Ammon's horn (tissue), 1 donor: ENCODE results near the gene RIF1.

ENCODE experiments used
- DNase-seq: peaks from one replicate; pipeline ENCODE4 v3.0.0-alpha.2; 2016; ENCODE audit warnings: low spot score

Gene RIF1

GRCh38 chr2:151422917-151423439 lies 13.3 kb downstream of the RIF1 start:
- no peak for DNase-seq

- no peak for DNase-seq
Observed at GRCh38 chr2:151423760-151424159, 14.1 kb downstream of the RIF1 start.

GRCh38 chr2:151437630-151438029 lies 27.9 kb downstream of the RIF1 start:
- DNase-seq, result no peak

GRCh38 chr2:151438506-151438905 lies 28.8 kb downstream of the RIF1 start:
- DNase-seq, result no peak

GRCh38 chr2:151439127-151439526 lies 29.4 kb downstream of the RIF1 start:
- DNase-seq, result no peak

- DNase-seq, result no peak
Observed at GRCh38 chr2:151459358-151459757, 49.7 kb downstream of the RIF1 start.

GRCh38 chr2:151465771-151466170 lies 56.1 kb downstream of the RIF1 start:
- no peak for DNase-seq

- DNase-seq, result no peak
Observed at GRCh38 chr2:151470556-151470955, 60.9 kb downstream of the RIF1 start.

- no peak for DNase-seq
Observed at GRCh38 chr2:151472966-151473365, 63.3 kb downstream of the RIF1 start.

GRCh38 chr2:151475071-151475470 lies 65.4 kb downstream of the RIF1 start:
- DNase-seq, result no peak

- DNase-seq, result no peak
Observed at GRCh38 chr2:151476287-151476686, 66.6 kb downstream of the RIF1 start.

GRCh38 chr2:151478011-151478410 lies 68.3 kb downstream of the RIF1 start:
- DNase-seq, result no peak

- no peak for DNase-seq
Observed at GRCh38 chr2:151481744-151482143, 72.0 kb downstream of the RIF1 start.

- DNase-seq, result no peak
Observed at GRCh38 chr2:151482171-151482725, 72.5 kb downstream of the RIF1 start.

GRCh38 chr2:151483546-151483945 lies 73.8 kb downstream of the RIF1 start:
- DNase-seq, result no peak

GRCh38 chr2:151484100-151484499 lies 74.4 kb downstream of the RIF1 start:
- no peak for DNase-seq

GRCh38 chr2:151486053-151486452 lies 76.4 kb downstream of the RIF1 start:
- no peak for DNase-seq

GRCh38 chr2:151490276-151490675 lies 80.6 kb downstream of the RIF1 start:
- DNase-seq, result no peak

GRCh38 chr2:151491496-151491895 lies 81.8 kb downstream of the RIF1 start:
- DNase-seq, result no peak

GRCh38 chr2:151498178-151498577 lies 88.5 kb downstream of the RIF1 start:
- DNase-seq, result no peak

- no peak for DNase-seq
Observed at GRCh38 chr2:151506170-151506569, 96.5 kb downstream of the RIF1 start.

- DNase-seq, result no peak
Observed at GRCh38 chr2:151508519-151508918, 98.8 kb downstream of the RIF1 start.

- no peak for DNase-seq
Observed at GRCh38 chr2:151518802-151519201, 109.1 kb downstream of the RIF1 start.

GRCh38 chr2:151520976-151521375 lies 111.3 kb downstream of the RIF1 start:
- no peak for DNase-seq
